Testis (tissue), 2 donors: Measurements from ENCODE around the gene FUT8.

Experiments used
- CTCF ChIP-seq, 3 experiments: fragments of 450-650 bp in 2 of 3; fragments of 200-600 bp in 1 of 3; sonication (generic) in 1 of 3; IDR thresholded peaks; one replicate each; pipeline ENCODE4 v1.5.1; 2016 to 2019; ENCODE audit warnings: antibody characterized with exemption in 3 of 3, mild to moderate bottlenecking in 2 of 3, moderate library complexity in 1 of 3
- POLR2A ChIP-seq: fragments of 450-650 bp; IDR thresholded peaks from one replicate; pipeline ENCODE4 v1.6.1; 2017; ENCODE audit warnings: antibody characterized with exemption, mild to moderate bottlenecking, moderate library complexity

DNA sequence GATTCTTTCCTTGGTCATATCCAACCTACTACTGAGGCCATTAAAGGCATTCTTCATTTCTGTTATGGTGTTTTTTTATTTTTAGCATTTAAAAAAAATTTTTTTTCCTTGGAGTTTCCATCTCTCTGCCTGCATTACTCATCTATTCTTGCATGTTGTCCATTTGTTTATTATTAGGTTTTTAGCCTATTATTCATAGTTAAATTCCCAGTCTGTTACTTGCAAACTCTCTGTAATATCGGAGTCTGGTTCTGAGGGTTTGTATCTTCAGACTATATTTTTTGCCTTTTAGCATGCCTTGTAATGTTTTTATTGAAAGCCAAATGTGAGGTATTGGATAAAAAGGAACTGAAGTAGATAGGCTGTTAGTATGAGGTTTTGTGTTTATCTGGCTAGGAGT lies 284.3 kb downstream of the FUT8 start:
- TF ChIP-seq CTCF (IDR thresholded peaks at IDR 0.05) (no peak), POLR2A (no peak)
